ENCODE measurements around the gene CCDC8.
"Not testable (repeated sequence)": the region's sequence is repeated elsewhere in the genome, so short reads cannot be mapped to it uniquely, and the experiment has no call there.

The CCDC8 gene

GRCh38 chr19:46402725-46403124 is 10.6 kb downstream of the CCDC8 start:
- DNase-seq (ENCODE audit: low read depth): no peak

- not testable (repeated sequence) for DNase-seq (ENCODE audit: low read depth)
Measured at GRCh38 chr19:46397801-46398479, 15.4 kb downstream of the CCDC8 start.

GRCh38 chr19:46394402-46394797 is 19.0 kb downstream of the CCDC8 start:
- no peak for DNase-seq (ENCODE audit: low read depth)

GRCh38 chr19:46393456-46394401 is 19.6 kb downstream of the CCDC8 start:
- no peak for DNase-seq (ENCODE audit: low read depth)

- DNase-seq (ENCODE audit: low read depth): no peak
Measured at GRCh38 chr19:46392837-46393236, 20.5 kb downstream of the CCDC8 start.

- DNase-seq (ENCODE audit: low read depth): no peak
Measured at GRCh38 chr19:46392252-46392801, 21.0 kb downstream of the CCDC8 start.

- no peak for DNase-seq (ENCODE audit: low read depth)
Measured at GRCh38 chr19:46391296-46392251, 21.8 kb downstream of the CCDC8 start.

GRCh38 chr19:46390866-46391265 is 22.5 kb downstream of the CCDC8 start:
- DNase-seq (ENCODE audit: low read depth): no peak

- no peak for DNase-seq (ENCODE audit: low read depth)
Measured at GRCh38 chr19:46390121-46390858, 23.1 kb downstream of the CCDC8 start.

GRCh38 chr19:46388311-46389095 is 24.9 kb downstream of the CCDC8 start:
- no peak for DNase-seq (ENCODE audit: low read depth)

GRCh38 chr19:46387713-46388130 is 25.6 kb downstream of the CCDC8 start:
- DNase-seq (ENCODE audit: low read depth): no peak

GRCh38 chr19:46386996-46387712 is 26.2 kb downstream of the CCDC8 start:
- DNase-seq (ENCODE audit: low read depth): no peak

- DNase-seq (ENCODE audit: low read depth): no peak
Measured at GRCh38 chr19:46386151-46386550, 27.2 kb downstream of the CCDC8 start.

- no peak for DNase-seq (ENCODE audit: low read depth)
Measured at GRCh38 chr19:46385636-46386035, 27.7 kb downstream of the CCDC8 start.

- no peak for DNase-seq (ENCODE audit: low read depth)
Measured at GRCh38 chr19:46384396-46384795, 29.0 kb downstream of the CCDC8 start.

- no peak for DNase-seq (ENCODE audit: low read depth)
Measured at GRCh38 chr19:46383846-46384245, 29.5 kb downstream of the CCDC8 start.

- DNase-seq (ENCODE audit: low read depth): no peak
Measured at GRCh38 chr19:46383171-46383815, 30.1 kb downstream of the CCDC8 start.

- no peak for DNase-seq (ENCODE audit: low read depth)
Measured at GRCh38 chr19:46381756-46382345, 31.5 kb downstream of the CCDC8 start.

GRCh38 chr19:46381346-46381745 is 32.0 kb downstream of the CCDC8 start:
- no peak for DNase-seq (ENCODE audit: low read depth)
